CMK (cell line): Measurements from ENCODE around the gene MLEC.
A peak's percentile ranks its signal among the peaks of the same experiment; 100 is the strongest.
"Not testable (repeated sequence)": the region's sequence is repeated elsewhere in the genome, so short reads cannot be mapped to it uniquely, and the experiment has no call there.

Experiments
- DNase-seq: peaks from one replicate; pipeline ENCODE4 v3.0.0-alpha.2; 2010; ENCODE audit warnings: low read depth

Gene MLEC

GRCh38 chr12:120663741-120664140, 23.2 kb upstream of the MLEC start:
- DNase-seq, result no peak

GRCh38 chr12:120666571-120667390, 20.2 kb upstream of the MLEC start:
- no peak for DNase-seq

- no peak for DNase-seq
Measured at GRCh38 chr12:120668091-120668867, 18.7 kb upstream of the MLEC start.

- no peak for DNase-seq
Measured at GRCh38 chr12:120668868-120669840, 17.8 kb upstream of the MLEC start.

- DNase-seq, result not testable (repeated sequence)
Measured at GRCh38 chr12:120670237-120670636, 16.7 kb upstream of the MLEC start.

- no peak for DNase-seq
Measured at GRCh38 chr12:120670667-120671066, 16.3 kb upstream of the MLEC start.

- DNase-seq, result no peak
Measured at GRCh38 chr12:120674097-120674636, 12.8 kb upstream of the MLEC start.

GRCh38 chr12:120677765-120678473, 9.0 kb upstream of the MLEC start:
- no peak for DNase-seq

GRCh38 chr12:120678572-120678971, 8.4 kb upstream of the MLEC start:
- DNase-seq, result no peak

GRCh38 chr12:120680165-120680738, 6.7 kb upstream of the MLEC start:
- DNase-seq, result no peak

- DNase-seq, result no peak
Measured at GRCh38 chr12:120684523-120684932, 2.4 kb upstream of the MLEC start.

GRCh38 chr12:120685522-120685921, 1.4 kb upstream of the MLEC start:
- DNase-seq, result no peak

- peak; percentile 96 for DNase-seq
Measured at GRCh38 chr12:120686151-120686689, 729 bp upstream of the MLEC start.

GRCh38 chr12:120687578-120688289, 785 bp downstream of the MLEC start:
- DNase-seq, result no peak

- DNase-seq, result peak; percentile 48
Measured at GRCh38 chr12:120688527-120689071, 1.6 kb downstream of the MLEC start.

GRCh38 chr12:120689397-120690082, 2.6 kb downstream of the MLEC start:
- DNase-seq, result no peak

GRCh38 chr12:120690083-120690450, 3.1 kb downstream of the MLEC start:
- DNase-seq, result no peak

- DNase-seq, result no peak
Measured at GRCh38 chr12:120690978-120691377, 4.0 kb downstream of the MLEC start.

- no peak for DNase-seq
Measured at GRCh38 chr12:120692524-120693033, 5.6 kb downstream of the MLEC start.
